HG02763 (cell line): ENCODE data around the gene WDR59.
A peak's percentile ranks its signal among the peaks of the same experiment; 100 is the strongest.
"Not testable (repeated sequence)": the region's sequence is repeated elsewhere in the genome, so short reads cannot be mapped to it uniquely, and the experiment has no call there.

Source experiments
- ATAC-seq: cut with Tn5 transposase; IDR thresholded peaks from one replicate; pipeline ENCODE4 v1.9.1; 2021; ENCODE audit warnings: mild to moderate bottlenecking, moderate library complexity; ENCODE audit not compliant: unreplicated experiment

The WDR59 gene

GRCh38 chr16:75013123-75013522 is 28.2 kb upstream of the WDR59 start:
- ATAC-seq, result not testable (repeated sequence)

GRCh38 chr16:75012380-75013081 is 27.6 kb upstream of the WDR59 start:
- ATAC-seq, result no peak

- ATAC-seq, result peak; percentile 73
Measured at GRCh38 chr16:75011634-75012307, 26.8 kb upstream of the WDR59 start.

- ATAC-seq, result no peak
Measured at GRCh38 chr16:75010427-75010826, 25.5 kb upstream of the WDR59 start.

GRCh38 chr16:75007443-75007842 is 22.5 kb upstream of the WDR59 start:
- ATAC-seq, result no peak

GRCh38 chr16:75005697-75006096 is 20.8 kb upstream of the WDR59 start:
- ATAC-seq, result no peak

GRCh38 chr16:75004460-75004859 is 19.5 kb upstream of the WDR59 start:
- no peak for ATAC-seq

- ATAC-seq, result no peak
Measured at GRCh38 chr16:75003931-75004330, 19.0 kb upstream of the WDR59 start.

- no peak for ATAC-seq
Measured at GRCh38 chr16:75002474-75002873, 17.6 kb upstream of the WDR59 start.

GRCh38 chr16:75000481-75001081 is 15.7 kb upstream of the WDR59 start:
- no peak for ATAC-seq

GRCh38 chr16:74999609-75000480 is 14.9 kb upstream of the WDR59 start:
- no peak for ATAC-seq

GRCh38 chr16:74999219-74999608 is 14.3 kb upstream of the WDR59 start:
- peak; percentile 38 for ATAC-seq

- ATAC-seq, result peak; percentile 74
Measured at GRCh38 chr16:74998481-74999218, 13.7 kb upstream of the WDR59 start, which contains the start of gene ZNRF1. TSS of gene ZNRF1 (plus strand) at chr16:74999024. CDS start at chr16:74999672, 648 bp downstream.

- ATAC-seq, result no peak
Measured at GRCh38 chr16:74997042-74997491, 12.1 kb upstream of the WDR59 start.

GRCh38 chr16:74995986-74996385 is 11.1 kb upstream of the WDR59 start:
- no peak for ATAC-seq

GRCh38 chr16:74991593-74992403 is 6.9 kb upstream of the WDR59 start:
- ATAC-seq, result no peak

GRCh38 chr16:74991268-74991592 is 6.3 kb upstream of the WDR59 start:
- no peak for ATAC-seq

- no peak for ATAC-seq
Measured at GRCh38 chr16:74990832-74991231, 5.9 kb upstream of the WDR59 start.

GRCh38 chr16:74989864-74990263 is 4.9 kb upstream of the WDR59 start:
- not testable (repeated sequence) for ATAC-seq
